Stimulated activated CD8-positive, alpha-beta memory T cell treated with anti-CD3 and anti-CD28 coated beads, Interleukin-7, amount 100 ng/mL, for 48 hours (primary cell): Measurements from ENCODE around the gene ALPI.
"Not testable (repeated sequence)": the region's sequence is repeated elsewhere in the genome, so short reads cannot be mapped to it uniquely, and the experiment has no call there.

Experiments
- DNase-seq, 2 donors: peaks; one replicate each; pipeline ENCODE4 v3.0.0-alpha.2; 2020; ENCODE audit warnings: low read depth in 1 of 2; ENCODE audit errors: extremely low read depth in 1 of 2

ALPI gene

DNA sequence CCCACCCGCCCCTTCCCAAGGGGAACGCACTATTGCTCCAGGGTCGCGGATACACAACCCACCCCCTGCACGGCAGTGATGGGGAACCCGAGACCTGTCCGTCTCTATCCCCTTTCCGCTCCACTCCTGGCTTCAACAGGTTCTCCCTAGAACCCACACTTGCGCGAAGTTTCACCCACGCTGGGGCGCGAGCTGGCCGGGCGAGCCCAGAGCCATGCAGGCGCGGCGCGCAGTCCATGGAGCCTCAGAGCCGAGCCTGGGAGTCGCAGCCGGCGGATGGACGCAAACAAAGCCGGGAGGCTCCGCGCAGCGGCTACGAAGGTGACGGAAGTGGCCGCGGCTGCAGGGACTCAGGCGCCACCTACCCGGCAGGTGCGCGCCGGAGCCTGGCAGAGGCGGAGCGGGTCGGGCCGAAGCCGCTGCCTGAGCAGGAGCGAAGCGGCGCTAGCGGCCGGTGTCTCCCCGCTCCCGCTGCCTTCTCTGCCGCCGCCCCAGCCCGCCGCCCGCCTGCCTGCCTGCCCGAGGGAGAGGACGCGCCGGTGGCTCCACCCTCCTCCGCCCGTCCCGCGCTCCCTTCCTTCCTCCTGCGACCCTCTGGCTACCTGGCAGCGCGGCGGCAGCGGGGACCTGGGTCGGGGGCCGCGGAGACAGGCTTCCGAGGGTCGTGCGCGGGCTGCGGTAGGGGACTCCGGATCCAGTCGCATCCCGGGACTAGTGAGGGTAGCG lies 35.3 kb upstream of the ALPI start:
- no peak for DNase-seq

DNA sequence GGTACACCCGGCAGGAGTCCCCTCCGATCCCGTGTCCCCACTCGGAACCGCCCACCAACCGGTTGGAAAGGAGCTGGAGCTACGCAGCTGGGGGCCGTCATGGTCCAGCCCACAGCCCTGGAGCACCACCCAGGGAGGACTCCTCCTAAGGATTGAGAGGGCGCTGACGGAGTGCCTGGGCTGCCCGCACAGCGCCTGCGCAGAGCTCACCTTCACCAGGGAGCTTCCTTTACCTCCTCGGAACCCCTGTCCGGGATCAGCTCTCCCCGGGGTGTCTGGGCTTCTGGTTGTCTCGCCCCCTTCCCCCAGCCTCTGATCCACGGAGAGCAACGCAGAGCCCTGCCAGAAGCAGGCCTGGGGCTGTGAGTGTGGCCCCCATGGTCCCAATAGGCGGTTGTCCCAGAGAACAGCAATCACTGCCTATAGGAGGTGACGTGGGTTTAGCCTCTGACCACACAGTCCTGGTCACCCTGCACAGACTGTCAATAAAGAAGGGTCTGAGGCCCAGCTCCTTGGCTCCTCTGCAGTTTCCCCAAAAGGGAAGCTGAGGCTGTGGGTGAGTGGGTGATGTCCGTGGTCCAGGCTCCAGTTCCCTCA lies 34.7 kb upstream of the ALPI start:
- no peak for DNase-seq

DNA sequence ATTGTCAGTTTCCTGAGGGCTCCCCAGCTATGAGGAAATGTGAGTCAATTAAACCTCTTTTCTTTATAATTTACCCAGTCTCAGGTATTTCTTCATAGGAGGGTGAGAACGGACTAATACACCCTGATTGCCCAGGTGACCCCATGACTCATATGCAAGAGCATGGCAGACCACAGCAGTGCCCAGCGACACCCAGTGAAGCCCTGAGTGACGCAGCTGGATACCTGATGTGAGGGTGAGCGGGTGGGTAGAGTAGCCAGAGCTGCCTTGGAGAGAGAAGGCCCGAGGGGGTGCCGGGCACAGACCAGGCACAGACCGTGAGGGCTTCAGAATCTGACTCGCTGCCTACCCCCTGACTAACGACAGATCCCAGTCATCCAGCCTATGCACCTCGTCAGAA lies 33.9 kb upstream of the ALPI start:
- no peak for DNase-seq

DNA sequence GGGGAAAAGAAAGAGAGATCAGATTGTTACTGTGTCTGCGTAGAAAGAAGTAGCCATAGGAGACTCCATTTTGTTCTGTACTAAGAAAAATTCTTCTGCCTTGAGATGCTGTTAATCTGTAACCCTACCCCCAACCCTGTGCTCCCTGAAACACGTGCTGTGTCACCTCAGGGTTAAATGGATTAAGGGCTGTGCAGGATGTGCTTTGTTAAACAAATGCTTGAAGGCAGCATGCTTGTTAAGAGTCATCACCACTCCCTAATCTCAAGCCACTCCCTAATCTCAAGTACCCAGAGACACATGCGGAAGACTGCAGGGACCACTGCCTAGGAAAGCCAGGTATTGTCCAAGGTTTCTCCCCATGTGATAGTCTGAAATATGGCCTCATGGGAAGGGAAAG lies 33.0 kb upstream of the ALPI start:
- not testable (repeated sequence) for DNase-seq

DNA sequence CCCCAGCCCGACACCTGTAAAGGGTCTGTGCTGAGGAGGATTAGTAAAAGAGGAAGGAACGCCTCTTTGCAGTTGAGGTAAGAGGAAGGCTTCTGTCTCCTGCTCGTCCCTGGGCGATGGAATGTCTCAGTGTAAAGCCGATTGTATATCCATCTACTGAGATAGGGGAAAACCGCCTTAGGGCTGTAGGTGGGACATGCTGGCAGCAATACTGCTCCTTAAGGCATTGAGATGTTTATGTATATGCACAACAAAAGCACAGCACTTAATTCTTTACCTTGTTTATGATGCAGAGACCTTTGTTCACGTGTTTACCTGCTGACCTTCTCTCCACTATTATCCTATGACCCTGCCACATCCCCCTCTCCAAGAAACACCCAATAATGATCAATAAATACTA lies 32.5 kb upstream of the ALPI start:
- DNase-seq = not testable (repeated sequence)

DNA sequence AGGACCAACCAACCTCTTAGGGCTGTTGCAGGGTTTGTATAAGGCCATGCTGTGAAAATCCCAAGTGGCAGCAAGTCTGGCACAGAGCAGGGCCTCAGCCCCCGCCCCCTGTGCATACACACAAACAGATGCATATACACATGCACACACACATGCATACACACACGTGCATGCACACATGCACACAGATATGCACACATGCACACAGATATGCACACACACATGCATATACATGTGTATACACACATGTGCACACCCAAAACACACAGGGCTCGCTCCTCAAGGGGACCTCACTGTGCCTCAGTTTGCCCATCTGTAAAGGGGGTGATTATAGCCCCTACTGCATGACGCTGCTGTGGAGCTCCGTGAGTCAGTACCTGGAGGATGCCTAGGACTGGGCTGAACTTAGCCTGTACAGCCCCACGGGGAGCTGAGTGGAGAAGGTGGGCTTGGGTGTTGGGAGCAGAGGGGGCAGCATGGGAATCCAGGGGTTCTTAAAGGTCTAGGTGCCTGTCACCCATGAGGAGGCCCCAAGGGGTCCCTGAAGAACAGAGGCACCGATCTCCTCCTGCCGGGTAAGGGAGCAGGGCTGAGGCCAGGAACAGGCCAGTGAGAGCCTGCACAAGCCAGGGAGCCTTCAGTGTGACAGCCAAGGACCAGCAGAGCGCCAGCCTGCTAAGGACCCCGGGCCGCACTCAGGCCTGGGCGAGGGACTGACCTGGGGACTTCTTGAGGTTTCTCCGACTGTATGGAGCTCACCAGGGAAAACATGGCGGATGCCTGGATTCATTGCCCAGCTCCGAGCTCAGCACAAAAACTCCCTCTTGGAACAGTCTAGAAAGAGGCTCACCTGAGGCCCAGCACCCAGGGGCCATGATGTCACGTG lies 24.0 kb upstream of the ALPI start:
- DNase-seq = no peak

DNA sequence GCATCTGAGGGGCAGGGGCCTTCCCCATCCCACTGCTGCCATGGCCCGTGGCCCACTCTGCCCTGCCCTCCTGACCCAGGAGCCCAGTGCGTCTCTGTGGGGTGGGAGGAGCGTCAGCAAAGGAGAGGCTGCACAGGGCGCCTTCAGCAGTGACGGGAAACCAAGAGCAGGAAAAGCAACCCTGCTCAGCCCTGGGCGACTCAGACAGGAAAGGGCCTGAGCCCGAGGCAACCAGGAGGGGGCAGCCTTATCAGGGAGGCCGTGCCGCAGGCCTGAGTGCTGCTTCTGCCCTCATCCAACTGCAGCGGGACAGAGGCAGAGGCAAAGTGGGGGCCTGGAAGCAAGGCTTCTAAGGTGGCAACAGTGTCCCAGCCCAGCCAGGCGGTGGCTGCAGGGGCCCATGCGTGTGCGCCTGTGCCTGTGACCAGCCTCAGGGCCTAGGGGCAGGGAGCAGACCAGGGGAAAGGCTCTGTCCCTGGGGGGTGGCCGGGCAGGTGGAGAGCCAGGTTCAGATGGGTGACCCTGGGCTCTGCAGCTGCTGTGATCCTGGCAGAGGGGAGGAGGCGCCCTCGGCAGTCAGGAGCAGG lies 23.3 kb upstream of the ALPI start:
- no peak for DNase-seq

DNA sequence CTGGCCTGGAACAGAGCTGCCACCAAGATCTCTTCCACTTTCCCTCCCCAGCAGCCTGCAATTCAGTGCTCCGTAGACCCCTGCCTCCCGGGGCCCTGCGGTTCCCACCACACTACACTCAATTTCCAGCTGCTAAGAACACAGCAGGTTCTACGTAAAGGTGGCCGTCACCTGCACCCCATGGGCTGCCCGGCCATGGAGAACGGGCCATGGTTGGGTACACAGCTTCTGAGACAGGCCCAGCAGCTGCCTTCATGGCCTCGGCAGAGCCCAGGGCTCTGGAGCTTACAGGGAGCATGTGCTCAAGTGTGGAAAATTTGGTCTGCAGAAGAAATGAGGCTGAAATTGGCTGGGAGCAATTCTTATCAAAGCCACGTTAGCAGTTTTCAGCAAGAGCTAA lies 22.3 kb upstream of the ALPI start:
- not testable (repeated sequence) for DNase-seq

DNA sequence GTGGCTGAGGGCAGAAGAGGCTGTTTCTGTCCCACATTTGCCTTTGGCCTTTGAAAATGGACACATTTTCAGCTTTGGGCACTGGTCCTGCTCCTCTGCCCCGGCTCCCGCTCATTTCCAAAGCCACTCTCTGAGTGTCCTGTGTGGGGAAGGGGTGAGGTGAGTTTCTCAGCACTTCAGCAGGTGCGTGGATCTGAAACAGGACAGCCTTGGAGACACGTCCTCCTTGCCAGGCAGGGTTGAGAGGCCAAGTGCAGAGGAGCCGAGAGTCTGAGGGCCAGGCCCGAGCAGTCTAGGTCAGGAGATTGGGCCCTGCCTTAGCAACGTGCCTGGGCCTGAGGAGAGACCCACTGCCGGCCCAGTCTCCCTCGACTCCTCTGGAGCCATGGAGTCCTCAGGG lies 21.9 kb upstream of the ALPI start:
- DNase-seq = no peak

DNA sequence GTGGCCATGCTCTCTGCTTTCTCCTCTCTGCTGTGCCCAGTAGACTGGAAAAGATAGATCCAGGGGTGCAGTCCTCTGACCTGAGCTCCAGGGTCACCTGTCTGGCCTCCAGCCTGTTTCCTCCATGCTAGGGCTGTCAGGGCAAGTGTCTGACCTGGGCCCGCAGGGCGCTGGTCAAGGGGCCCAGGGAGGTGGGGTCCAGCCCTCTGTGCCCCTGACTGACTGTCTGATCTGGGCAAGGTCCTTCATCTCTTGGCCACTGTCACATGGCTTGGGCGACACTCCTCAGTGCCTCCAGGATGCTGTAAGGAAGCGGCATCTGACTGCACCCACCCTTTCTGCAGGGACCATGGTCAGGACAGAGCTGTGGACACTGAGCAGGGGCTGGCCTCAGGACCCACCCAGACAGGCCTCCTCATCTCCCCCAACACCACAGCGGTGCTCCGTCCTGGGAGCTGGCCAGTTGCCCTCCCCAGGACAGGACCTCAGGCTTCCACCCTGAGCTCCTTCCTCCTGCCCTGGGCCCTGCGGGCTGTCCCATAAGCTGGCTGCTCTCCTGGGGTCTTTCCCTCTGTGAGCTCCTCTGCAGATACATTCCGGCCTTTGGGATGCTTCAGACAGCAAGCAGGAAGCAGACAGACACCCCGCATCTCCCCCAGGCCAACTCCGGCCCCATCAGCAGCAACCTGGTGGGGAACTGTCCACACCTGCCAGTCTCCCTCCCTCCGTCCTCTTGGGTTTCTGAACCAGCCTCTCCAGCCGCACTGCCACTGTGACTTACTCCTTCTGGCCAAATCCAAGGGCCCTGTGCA lies 21.2 kb upstream of the ALPI start:
- DNase-seq = no peak

DNA sequence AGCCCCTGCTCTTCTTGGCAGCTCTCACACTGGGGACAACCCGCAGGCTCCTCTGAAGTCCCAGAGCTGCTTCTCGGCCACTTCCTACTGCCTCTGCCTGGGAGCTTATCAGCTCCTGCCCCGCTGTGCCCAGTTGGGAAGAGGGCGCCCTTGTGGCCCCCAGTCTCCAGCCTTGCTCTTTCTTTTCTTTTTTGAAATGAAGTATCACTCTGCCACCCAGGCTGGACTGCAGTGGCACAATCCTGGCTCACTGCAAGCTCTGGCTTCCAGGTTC lies 20.6 kb upstream of the ALPI start:
- no peak for DNase-seq

DNA sequence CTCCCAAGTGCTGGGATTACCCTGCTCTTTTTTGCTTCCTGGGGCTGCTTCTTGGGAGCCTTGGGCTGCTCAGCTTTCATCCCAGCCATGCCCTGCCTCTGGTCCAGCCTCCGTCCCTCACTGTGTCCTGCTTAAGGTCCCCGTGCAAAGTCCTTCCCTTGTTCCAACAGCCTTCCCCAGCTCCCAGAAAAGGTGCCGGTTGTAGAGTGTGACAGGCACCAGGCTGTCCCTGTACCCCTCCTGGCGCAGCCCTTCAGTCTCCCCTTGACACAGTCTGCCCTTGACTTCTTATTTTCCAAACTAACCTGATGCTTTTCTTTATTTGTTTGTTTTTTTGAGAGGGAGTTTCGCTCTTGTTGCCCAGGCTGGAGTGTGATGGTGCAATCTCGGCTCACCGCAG lies 20.1 kb upstream of the ALPI start:
- DNase-seq = no peak

DNA sequence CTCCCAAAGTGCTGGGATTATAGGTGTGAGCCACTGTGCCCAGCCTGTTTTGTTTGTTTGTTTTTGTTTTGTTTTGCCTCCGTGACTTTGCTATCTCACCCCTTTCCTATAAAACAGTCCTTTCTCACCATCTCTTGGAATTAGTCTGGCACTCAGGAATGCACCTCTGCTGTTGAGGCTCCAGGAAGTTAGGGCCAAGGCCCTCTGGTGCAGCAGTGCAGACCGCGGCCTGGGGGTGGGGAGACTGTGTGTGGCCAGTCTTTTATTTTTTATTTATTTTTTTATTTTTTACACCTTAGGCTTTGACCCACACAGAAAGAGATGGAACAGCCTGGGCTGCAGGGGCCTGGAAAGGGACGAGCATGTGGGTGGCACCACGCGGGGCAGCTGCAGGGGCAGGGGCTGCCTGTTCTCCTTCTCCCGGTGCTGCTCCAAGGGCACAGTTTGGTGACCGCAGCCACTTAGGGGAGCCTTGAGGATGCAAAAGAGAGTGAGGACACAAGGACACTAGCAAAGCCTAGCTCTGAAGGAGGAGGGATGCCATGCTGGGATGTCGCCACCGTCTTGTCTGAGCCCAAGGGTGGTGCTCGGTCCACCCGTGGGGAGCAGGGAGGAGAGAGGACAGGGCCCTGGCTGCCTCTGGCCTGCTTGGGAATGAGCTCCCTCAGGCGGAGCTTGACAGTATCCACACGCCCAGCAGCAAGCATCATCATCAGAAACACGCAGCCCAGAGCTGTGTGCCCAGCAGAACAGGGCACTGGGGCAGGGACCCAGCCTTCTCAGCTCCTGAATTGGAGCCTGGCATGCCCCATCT lies 19.4 kb upstream of the ALPI start:
- DNase-seq = no peak

DNA sequence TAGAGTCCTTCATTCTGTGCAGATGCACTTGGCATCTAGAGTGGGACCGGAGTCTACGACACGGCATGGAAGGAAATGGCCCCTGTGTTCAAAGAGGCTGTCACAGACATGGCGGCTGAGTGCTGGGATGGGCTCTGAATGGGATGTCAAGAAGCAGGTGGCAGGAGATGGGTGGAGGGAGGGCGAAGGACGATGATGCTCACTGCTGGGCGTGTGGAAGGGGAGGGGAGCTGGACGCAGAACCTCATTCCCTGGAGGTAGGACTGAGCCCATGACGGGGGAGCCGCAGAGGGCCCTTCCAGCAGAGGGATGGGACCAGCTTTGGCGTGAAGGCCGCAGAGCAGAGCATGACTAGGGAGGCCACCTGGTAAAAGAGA lies 18.8 kb upstream of the ALPI start:
- no peak for DNase-seq

DNA sequence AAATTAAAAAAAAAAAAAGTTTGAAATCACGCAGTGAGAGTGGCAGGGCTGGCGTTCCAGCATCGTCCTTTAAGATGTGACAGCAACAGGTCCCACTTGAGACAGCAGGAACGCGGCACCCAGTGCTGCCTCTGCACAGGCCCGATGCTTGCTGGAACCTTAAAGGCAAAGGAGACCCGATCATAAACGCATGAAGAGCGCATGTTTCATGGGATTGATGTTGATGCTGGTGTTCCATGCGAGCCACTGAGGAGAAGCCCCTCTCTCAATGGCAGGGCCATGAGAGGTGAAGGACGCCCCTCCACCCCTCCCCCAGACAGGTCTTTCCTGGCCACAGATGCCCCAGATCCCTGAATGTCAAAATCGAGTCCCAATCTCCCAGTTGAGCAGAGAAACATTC lies 17.9 kb upstream of the ALPI start:
- no peak for DNase-seq

DNA sequence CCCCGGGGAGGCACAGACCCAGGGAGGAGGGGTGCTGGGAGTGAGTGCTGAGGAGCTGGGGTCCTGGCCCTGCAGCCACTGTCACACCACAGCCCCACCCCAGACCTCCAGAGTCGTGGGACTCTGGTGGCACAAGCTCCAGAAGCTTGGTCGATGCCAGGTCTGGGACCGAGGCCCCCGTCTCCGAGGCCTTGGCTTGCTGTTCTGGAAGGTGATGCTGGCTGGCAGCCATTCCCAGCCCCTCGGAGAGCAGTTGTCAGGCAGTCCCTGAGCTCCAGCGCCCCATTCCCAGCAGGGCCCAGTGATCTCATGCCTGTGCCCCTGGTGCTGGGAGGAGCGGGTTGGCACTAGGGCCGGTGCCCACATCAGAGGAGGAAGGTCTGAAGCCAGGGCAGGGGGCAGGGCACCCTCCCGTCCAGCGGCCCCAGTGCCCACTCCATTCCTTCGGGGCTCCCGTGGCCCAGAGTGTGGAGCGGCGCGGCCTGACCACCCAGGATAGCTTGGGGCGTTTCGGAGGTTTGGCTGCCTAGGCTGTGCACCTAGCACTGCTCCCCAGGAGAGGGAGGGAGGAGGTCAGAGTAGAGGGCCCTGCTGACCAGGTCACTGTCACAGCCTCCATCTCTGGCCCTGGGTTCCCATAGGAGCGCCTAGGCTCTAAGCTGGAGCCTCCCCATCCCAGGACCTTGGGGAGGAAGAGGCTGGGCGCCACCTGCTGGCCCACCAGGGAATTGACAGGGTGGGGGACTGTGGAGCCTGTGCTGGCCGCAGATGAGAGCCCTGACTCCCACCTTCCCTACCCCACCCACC lies 16.8 kb upstream of the ALPI start:
- DNase-seq = no peak

DNA sequence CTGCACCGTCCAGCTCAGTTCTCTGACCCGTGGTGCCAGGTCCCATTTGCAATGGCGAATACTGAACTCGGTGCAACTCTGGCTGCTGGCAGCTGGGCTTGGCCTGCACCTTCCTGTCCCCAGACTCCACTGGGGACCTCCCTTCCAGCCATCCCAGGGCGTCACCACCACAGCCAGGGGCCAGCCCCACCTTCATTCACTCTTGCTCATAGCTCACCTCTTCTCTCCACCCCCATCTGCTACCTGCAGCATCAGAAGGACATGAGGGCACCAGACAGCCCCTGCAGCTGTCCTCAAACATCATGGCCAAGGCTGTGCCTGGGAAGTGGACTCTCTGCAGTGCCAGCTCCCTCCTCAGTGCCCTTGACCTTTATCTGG lies 16.2 kb upstream of the ALPI start:
- DNase-seq = no peak

DNA sequence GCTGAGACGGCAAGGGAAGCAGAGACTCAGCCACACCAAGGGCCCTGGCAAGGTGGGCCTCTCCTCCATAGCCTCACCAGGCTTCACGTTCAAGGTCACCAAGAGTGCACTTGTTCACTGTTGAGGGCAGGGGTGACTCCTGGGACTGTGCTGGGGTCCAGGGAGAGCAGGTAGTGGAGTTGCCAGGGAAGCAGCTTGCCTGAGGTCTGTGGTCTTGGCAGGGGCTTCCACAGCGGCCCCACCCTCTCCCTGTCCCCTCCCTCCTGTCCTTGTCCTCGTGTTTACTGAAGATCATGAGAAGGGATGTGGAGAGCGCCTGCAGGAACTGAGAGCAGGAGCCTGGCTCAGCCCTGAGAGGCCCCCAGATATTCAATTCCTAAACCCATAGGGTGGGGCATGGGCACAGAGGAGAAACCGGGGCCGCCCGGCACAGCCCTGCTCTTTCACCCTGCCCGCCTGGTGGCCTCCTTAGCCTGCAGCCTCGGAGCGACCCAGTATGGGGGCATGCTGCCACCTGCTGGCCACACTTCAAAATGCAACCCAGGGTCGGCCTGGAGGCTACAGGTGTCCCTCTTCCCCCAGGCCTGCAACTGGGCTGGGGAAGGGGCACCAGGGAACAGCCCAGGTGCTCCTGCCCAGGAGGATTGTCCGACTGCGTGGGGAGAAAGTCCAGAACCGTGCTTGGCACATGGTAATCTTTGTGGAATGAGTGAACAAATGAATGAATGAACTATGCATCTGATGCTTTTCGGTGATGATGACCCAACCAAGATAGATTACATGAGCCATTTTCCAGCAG lies 15.5 kb upstream of the ALPI start:
- DNase-seq = peak; percentile 65 to 76
